ENCODE data around the gene HOXB5.
A peak's percentile ranks its signal among the peaks of the same experiment; 100 is the strongest.

Gene HOXB5

DNA sequence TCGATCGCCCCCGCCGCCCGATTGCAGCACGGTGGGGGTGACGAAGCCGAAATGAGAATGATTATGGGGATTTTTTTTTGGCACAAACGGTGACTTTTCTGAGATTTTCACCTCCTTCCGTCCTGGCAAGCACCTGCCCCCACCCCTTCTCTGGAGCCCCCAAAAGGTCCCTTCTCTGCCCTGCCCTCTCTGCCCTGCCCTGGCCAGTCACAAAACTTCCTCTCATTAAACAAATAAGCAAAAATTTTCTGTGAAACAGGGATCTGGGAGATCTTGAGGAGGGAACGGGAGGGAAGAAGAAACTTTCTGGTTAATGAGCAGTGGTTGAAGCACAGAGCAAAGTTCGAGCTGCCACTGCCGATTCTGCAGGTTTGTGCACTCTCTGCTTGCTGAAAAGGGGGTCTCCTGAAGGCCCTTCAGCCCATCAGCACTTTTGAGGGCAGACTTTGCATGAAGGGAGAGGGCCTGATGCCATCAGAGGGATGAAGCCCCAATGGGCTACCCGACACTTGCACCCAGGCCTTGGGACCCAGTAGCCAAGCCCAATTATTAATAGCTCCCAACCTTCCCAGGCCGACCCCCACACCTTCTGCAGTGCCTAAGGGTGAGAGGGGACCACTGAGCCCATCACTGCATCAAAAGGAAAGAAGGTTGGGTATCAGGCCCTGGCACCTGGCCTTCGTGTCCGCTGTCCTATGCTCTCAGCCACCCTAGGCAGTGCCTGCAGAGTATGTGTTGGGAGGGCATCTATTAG lies 22.6 kb upstream of the HOXB5 start:
- no peak for DNase-seq (ENCODE audit: low spot score)

DNA sequence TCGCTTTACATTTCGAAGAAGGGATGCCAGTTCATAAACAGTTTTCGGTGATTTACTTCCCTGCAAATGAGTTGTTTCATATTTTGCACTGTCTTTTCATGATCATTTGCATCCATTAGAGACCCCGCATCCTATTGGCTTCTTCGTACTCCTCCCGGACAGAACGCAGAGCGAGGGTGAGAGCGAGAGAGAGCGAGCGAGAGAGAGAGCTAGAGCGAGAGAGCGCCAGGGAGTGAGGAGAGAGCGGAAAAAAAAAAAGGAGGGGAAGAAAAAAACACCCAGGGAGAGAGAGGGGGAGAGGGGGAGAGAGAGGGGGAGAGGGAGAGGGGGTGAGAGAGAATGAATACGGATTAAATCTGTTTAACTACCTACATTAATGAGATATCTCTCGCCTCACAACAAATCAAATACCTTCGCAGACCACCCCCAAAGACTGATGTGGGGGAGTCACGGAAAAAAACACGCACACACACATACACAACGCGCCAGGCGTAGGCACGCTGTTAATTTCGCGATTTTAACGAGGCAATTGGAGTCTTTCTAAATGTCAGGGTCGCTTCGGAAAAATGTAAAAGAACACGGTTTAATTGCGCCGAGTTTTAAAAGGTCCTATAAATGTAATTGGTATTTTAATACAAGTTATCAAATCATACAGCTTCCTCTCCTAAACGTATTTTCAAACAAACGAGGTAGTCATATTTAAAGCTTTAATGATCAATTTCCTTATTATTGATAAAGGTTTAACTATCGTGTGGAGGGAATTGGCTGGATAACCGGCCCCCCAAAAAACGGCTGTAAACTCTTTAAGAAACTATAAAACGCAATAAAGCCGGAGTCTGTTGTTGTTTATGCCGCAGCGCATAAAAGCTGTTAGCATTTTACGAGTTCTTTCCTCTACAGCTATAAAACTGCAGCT lies 21.7 kb upstream of the HOXB5 start, which contains the start of gene HOXB8:
TSS of gene HOXB8 (minus strand) at position 246 of the 916 bp plus-strand sequence. CDS start 588 bp downstream, outside the sequence.
- no peak for DNase-seq (ENCODE audit: low spot score)

DNA sequence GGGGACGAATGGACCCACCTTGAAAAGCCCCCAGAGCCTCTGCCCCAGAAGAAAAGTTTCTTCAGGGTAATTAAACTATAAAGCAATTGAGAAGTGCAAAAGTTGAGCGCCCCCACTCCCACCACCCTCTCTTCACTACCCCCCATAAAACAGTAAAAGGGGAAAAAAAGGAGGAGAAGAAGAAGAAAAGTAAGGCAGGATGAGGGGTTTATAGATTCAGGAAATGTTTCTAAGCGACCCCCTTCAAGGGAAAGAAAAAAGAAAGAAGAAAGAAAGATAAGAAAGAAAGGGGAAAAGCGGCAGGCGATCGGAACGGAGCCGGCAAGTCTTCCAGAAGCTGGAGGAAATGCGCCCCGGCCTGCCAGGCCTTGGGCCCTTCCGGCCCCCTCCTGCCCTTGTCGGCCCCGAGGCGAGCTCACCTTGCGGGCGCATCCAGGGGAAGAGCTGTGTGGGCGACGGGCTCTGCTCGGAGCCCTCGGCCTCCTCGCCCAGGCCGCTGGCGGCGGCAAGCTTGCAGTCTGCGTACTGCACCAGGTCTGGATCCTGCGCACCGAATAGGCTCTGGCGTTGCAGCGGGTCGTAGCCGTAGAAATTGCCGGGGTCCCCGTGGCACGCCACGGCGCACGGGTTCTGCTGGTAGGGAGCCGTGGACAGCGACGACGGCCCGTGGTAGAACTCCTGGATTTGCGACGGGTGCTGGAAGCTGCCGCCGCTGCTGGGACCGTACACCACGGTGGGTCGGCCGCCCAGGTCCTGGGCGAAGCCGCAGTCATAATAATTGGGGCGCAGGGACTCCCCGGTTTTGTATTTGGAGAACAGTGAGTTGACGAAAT lies 20.5 kb upstream of the HOXB5 start:
- no peak for DNase-seq (ENCODE audit: low spot score)

DNA sequence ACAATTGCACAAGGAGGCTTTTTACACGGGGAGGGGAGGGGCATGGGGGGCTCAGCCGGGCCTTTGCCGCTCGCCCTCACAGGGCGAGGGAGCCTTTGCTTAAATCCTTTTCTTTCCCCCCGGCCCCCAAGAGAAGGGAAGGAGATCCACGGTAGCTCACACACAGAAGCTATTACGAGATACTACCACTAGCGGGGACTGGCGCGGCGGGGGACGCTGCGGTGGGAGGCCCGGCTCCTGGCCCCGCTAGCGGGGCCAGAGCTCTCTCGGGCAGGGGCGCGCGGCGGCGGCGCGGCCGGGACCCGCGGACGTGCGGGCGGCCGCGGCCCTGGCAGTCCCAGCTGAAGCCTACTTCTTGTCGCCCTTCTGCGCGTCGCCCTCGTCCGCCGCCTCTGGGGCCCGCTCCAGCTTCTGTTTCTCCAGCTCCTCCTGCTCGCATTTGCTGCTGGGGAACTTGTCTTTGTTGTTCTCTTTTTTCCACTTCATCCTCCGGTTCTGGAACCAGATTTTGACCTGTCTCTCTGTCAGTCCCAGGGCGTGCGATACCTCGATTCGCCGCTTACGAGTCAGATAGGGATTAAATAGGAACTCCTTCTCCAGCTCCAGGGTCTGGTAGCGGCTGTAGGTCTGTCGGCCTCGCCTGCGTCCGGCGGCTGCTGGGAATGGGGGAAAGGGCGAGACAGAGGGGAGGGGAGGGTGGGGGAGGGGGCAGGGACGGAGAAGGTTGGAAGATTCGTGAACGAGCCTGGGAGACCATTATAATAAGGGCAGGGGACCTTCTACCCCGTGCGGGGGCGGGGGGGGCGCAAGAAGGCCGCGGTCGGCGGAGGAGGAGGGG lies 19.5 kb upstream of the HOXB5 start:
- no peak for DNase-seq (ENCODE audit: low spot score)

DNA sequence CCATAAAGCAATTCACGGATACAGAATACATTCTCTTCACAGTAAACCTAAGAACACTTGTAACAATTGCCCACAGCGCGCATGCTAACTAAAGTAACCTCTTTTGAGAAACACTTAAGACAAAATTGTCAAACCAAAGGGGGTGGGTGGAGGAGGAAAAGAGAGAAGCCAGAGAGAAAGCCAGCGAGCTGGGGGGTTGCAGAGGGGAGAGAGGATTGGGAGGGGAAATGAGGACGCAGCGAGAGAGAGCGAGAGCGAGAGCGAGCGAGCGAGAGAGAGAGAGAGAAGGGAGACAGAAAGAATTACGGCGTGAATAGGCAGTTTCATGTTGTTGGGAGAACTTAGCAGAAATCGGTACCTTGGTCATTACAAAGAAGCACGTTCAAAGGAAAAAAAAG lies 18.9 kb upstream of the HOXB5 start:
- DNase-seq (ENCODE audit: low spot score): no peak

DNA sequence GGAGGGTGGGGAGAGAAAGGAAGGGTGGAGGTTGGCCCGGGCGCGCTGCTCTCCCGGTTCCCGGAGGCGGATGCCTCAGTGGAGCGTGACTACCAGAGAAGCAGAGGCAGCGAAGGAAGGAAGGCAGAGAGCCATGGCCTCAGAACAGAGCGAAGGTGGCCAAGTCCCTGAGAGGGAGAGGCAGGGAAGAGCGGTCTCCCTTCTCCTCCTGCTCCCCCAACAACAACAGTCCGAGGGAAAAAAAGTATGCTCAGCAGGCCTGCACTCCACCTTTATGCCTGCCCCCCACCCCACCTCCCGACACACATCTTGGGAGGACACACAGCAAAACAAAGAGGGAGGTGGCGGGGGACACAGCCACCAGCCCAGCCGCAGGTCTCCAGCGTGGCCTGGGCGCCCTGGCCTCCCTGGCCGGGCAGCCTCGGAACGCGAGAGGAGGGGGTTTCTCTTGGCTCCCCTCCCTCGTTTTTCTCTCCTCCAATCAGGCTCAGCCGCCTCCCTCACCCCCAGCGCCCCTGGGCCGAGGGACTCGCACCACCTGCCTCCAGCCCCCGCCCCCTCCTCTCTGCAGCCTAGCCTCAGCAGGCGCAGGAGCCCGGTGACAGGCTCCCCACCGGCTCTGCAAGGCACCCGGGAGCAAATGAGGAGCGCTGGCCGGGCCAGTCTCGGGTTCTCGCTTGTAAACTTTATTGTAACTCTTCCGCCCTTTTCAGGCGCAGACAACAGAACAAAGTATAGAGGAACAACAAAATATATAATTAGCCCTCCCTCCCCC lies 18.3 kb upstream of the HOXB5 start:
- peak; percentile 23 for DNase-seq (ENCODE audit: low spot score)

DNA sequence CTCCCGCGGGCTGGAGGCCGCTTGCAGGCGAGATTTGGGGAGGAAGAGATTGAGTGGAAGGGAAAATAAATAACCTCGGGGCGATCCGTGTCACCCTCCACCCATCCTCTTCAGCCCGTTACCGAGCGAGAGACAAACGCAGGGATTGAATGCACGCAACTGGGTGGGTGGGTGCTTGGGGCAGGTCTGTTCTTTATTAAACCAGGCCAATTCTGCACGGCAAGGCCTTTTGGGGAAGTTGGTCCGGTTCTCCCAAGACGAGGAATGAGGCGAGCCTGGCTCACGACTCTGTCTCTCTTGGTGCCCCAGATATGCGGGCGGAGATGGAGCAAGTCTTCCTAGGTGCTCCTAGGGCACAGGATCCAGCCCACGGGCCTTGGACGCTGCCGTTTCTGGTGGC lies 17.6 kb upstream of the HOXB5 start:
- no peak for DNase-seq (ENCODE audit: low spot score)

DNA sequence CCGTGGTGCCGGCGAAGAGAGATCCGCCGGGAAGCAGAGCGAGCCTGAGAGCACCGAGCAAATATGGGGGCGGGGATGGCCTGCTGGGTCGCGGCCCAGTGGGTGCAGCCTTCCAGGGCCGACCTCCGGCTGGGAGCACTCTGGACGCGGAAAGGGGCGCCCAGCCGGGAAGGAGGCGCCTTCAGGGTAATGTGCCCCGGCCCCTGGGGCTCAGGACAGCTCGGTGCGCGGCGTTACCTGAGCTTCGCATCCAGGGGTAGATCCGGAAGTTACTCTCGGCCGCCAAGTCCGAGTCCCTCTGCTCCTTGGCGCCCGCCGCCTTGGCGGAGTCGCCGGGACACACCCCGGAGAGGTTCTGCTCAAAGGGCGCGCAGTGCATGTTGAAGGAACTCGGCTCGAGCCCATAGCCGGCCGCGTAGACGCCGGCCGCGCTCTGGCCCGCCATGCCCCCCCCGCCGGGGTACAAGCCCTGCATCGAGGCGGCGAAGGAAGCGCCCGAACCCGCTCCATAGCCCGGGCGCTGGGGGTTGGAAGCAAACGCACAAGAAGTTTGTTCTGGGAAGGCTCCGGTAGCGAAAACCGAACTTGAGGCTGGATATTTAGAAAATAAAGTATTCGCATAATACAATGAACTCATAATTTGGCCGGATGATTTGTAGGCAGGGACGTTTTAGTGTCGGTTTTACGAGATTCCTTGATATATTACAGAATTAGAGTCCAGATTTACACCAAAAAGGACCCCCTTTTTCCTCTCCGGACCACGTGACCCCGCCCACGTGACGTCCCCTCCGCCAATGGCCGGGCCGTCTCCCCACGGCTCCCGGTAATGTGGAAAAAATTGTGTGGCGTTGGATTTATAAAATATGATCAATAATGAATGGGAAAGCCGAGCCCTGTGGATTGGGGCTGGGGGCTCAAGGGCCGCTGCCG lies 17.0 kb upstream of the HOXB5 start, which contains the start of gene HOXB7:
TSS of gene HOXB7 (minus strand) at position 736 of the 930 bp plus-strand sequence. CDS start at position 637, 99 bp downstream.
- peak; percentile 53 for DNase-seq (ENCODE audit: low spot score)

DNA sequence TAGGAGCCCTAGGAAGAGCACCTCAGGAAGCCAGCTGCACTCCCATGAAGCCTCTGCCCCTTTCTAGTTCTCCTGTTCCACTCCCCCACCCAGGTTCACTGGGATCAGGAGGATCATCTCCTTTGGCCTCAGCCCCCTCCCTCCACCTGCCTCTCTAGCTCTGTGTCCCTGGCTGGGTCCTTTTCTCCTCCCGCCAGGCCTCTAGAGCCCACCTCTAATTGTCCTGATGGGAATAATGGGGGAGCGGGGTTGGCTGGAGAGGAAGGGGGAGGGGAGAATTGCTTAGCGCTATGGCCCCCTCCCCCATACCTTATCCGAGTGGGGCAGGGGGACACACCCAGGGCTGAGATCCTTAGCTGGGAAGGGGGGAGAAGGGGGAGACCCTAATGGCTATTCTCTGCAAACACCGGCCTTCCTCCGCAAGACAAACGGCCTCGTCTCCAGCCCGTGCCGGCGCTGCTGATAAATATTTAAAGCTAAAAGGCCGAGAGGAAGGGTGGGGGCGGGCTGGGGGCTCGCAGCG lies 16.2 kb upstream of the HOXB5 start:
- DNase-seq (ENCODE audit: low spot score): no peak

DNA sequence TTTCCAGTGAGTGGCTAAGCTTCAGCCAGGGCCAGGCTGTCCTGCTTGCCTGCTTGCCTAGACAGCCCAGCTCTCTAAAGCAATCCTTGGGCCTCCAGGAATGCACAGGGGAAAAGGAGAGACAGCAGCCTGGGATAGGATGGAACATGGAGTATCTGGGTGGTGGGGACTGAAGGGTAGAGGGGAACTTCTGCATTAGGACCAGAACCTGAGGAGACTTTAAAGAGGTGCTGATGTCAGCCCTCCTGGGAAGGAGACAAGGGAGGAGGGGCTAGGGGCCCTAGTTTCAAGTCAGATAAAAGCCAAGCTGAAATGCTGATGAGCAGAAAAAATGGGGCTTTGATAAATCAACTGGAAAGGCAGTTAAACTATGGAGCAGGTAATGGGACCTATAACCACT lies 15.5 kb upstream of the HOXB5 start:
- no peak for DNase-seq (ENCODE audit: low spot score)

DNA sequence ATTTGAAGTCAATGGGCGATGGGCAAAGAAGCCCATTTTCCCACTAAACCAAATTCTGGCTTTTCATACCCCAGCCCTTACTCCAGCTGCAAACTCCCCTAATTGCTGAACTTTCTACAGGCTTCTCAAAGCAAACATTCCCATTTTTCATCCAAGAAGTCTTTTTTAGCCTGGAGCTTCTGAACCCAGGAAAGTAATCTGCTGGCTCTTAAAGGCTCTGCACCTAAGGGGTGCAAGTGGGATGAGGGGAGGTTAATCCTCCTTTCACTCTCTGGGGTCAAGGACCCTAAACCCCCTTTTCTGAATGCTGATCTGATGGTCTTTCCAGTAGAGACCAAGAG lies 14.9 kb upstream of the HOXB5 start:
- DNase-seq (ENCODE audit: low spot score): no peak

DNA sequence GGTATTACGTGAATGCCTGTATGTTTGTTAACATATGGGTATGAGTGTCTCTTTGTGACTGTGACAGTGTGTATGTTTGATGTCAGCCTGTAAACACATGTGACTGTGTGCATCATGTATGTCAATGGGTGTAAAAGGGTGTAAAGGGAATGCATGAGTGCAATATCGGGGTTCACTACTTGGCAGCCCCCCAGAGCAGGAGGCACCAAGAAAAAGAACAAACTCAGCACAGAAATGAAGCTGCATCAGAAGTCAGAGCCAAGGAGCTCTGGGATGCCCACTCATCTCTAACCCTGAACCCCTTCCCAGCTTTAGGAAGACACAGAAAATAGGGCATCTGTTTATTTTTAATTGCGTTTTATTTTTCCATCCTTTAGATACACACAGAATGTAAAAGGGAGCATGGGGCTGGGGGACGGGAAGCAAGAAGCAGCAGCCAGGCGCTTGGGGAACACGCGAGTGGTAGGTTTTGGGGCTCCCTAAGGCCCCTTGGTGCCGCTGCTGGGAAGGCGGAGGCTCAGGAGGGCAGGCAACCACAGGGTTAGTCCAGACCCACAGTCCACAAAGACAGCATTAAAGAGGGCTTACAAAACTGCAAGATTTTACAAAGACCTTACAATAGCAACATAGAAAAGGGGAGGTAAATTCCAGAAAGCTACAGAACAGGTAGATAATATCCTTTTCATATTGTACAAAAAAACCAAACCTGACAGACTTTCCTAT lies 13.5 kb upstream of the HOXB5 start:
- DNase-seq (ENCODE audit: low spot score): no peak

DNA sequence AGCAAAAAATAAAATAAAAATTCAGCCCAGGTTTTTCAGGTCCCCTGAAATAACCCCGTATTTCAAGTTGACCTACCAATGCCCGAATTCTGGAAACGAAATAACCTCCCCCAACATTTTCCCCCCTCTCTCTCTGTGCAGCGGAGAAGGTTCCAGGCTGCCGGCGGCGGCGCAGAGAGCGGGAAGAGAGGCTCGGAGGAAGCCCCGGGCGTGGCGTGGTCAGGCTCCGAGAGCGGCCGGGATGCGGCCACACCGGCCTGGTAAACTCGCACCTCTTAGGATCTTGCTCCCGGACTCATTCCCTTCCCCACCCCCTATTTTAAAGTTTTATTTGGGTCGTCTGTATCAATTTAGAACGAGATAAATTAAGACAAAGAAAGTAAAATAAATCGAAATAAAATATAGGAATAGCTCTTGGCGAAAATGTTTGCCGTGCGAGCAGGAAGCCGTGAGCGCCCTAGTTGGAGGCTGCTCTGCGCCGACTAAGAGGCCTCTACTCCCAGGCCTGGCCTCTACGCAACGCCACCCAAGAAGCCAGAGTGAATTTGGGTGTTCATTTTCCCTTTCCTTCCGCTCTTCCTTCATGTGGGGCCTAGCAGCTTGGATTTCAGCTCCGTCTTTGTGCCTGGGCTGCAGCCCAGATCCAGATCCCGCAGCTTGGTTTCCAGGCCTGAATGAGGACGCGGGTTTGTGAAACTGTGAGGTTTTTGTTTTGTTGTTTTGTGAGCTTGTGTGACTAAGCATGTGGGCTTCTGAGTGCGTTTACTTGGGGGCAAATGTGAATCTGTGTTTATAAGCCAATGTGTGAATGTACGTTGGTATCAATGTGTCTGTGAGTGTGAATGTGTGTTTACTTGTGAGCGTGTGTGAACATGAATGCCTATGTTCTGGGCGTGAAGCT lies 12.7 kb upstream of the HOXB5 start:
- DNase-seq (ENCODE audit: low spot score): no peak

DNA sequence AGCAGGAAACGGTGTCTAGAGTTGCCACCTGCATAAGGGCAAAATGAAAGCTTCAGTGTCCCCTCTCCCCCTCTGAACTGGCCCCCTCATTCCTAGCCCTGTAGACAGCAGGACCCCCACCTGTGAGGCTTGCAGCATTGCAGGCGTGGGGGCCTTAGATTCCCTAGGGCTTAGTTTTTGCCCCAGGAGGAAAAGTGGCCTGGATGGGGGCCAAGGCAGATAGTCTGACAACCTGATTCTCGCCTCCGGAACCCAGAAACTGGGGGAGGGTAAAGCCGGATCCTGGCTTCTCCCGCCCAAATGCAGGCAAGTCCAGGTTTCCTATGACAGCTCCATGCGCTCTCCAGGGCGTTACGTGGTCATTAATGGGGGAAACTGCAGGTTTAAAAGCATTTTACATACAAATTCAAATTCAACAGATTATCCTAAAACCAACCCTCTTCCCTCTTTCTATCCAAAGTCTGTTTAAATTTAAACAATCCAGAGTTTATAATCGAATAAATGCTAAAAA lies 11.9 kb upstream of the HOXB5 start:
- DNase-seq (ENCODE audit: low spot score): no peak

DNA sequence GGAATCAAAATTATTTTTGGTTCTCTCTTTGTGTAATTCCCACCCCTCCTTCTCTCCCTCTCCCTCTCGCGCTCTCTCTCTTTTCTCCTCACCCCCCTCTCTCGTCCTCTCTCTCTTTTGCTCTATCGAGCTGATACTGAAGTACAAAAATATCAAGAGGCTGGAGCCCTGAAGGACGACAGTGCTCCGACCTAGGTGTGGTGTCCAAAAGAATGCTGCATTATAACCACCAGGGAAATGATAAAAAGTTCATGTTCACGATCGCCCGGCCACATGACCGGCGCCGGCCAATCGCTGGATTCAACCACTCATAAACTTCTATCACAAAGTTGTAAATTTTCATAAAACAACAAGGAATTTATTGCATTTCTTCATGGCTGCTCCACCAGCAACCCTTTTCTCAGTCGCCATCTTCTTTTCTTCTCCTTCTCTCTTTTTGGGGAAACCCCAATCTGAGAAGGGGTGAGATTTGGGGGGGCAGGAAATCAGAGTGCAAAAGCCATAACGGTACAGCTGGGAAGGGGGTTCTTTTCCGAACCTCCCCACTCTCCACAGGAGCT lies 11.3 kb upstream of the HOXB5 start, which contains the start of gene HOXB6:
TSS of gene HOXB6 (minus strand) at position 217 of the 560 bp plus-strand sequence. CDS start 6,836 bp downstream, outside the sequence.
- DNase-seq (ENCODE audit: low spot score): no peak

DNA sequence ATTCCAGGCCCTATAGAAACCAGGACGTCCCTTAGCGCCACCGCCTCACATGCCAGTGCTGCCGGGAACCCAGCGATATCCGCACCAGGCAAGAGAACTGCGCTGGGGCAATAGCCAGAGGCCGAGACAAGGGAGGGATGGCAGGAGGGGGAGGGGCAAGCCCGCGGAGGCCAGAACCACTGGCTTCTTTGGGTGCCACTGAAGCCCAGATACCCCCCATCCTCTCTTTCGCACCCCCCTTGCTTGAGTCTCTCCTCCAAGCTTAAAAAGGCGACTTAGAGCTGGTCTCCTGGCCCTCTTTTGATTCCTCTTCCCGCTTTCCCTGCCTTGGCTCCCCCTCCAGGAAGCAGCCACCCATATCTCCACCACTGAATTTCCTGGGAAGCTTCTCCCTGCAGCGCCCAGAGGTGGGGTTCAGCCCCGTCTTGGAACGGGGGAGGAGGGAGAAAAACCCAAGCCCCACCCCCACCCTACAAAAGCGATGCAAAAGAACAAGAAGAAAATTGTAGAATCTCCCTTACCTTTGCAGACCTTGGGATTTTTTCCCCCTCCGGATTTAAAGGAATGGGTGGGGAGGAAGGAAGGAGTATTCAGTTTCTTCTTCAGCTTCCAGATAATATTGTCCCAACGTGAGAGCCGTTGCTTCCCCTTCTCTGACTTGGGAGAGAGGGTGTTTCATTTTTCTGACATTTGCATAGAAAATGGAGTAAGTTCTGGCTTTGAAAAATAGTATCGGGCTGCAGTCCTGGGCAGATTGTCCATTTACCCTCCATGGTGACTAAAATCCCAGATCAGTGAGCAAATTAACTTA lies 10.6 kb upstream of the HOXB5 start:
- no peak for DNase-seq (ENCODE audit: low spot score)
